K562 (cell line): ENCODE data around the gene NCOA1. TPM values are rescaled to one million over a fixed set of nuclear protein-coding genes. Genes with fewer than 3 reads are reported as not detected.

Source experiments
- ATAC-seq: fragments of 200-7000 bp; cut with Tn5 transposase; 3 replicates; pipeline ENCODE4 v1.9.1; 2020; ENCODE audit warnings: moderate library complexity
- BruUV-seq: library from RNA; stranded (reverse); fragments of 400-500 nt; replicated peaks from 2 replicates; lab custom pipeline; 2021; lab: Mats Ljungman, UMichigan
- CTCF ChIA-PET: fragments of 300-600 bp; formaldehyde crosslinking; extraction: SDS; loops from one replicate; lab custom pipeline; 2021; ENCODE audit warnings: low intra/inter-chr PET ratio; lab: Yijun Ruan, JAX
- POLR2A ChIA-PET: fragments of 300-600, 350-650 bp; sonication (Branson Sonifier 250); formaldehyde crosslinking; extraction: SDS; loops from one replicate; lab custom pipeline; 2021; ENCODE audit warnings: antibody characterized with exemption, inconsistent platforms; lab: Yijun Ruan, JAX
- DNase-seq, 4 experiments: peaks; one replicate each; pipeline versions ENCODE4 v3.0.0 to v3.0.0-alpha.2; 2011 to 2018; ENCODE audit warnings: low spot score in 3 of 4, mixed read lengths in 3 of 4; ENCODE audit errors: extremely low read depth in 1 of 4
- FAIRE-seq: peaks from 2 replicates; lab custom pipeline; 2011; peaks lifted over from hg19 to GRCh38; lab: Jason Lieb, UNC
- H2AFZ ChIP-seq: 2 replicates; pipeline ENCODE4 v1.6.0; 2011; ENCODE audit warnings: low read depth, low read length, control low read depth, inconsistent platforms
- H3K27ac ChIP-seq: fragments of 200-600 bp; 3 replicates; pipeline ENCODE4 v1.8.0; 2011; ENCODE audit warnings: low read depth, mild to moderate bottlenecking, control low read depth, inconsistent platforms, low read length, moderate library complexity, mixed read lengths; ENCODE audit errors: extremely low read depth
- H3K27me3 ChIP-seq, 2 experiments: fragments of 300-600 bp in 1 of 2; 2 replicates in 1 of 2; 3 replicates in 1 of 2; pipeline versions ENCODE4 v1.6.0 to v1.8.0; 2011; ENCODE audit warnings: inconsistent platforms in 2 of 2, low read length in 2 of 2, mild to moderate bottlenecking in 1 of 2, mixed read lengths in 1 of 2, moderate library complexity in 1 of 2; ENCODE audit not compliant: control insufficient read depth in 2 of 2, insufficient read depth in 2 of 2
- H3K36me3 ChIP-seq: fragments of 300-600 bp; 3 replicates; pipeline ENCODE4 v1.8.0; 2011; ENCODE audit warnings: mild to moderate bottlenecking, low read length, inconsistent platforms; ENCODE audit not compliant: control insufficient read depth, insufficient read depth
- H3K4me1 ChIP-seq, 2 experiments: fragments of 200-600 bp in 1 of 2; replicated peaks in 1 of 2; 2 replicates in 1 of 2; 3 replicates in 1 of 2; pipeline versions ENCODE4 v1.5.1 to v1.8.0; 2011; ENCODE audit warnings: inconsistent platforms in 2 of 2, low read length in 2 of 2, mild to moderate bottlenecking in 1 of 2, mixed read lengths in 1 of 2, moderate library complexity in 1 of 2; ENCODE audit not compliant: control insufficient read depth in 2 of 2, insufficient read depth in 2 of 2
- H3K4me2 ChIP-seq: 2 replicates; pipeline ENCODE4 v1.6.1; 2011; ENCODE audit warnings: low read length, control low read depth, inconsistent platforms, mixed read lengths; ENCODE audit not compliant: insufficient read depth
- H3K4me3 ChIP-seq: fragments of 200-600 bp; sonication (generic), shearing (Covaris generic); 2 replicates; pipeline ENCODE4 v1.5.1; 2016; ENCODE audit warnings: control low read depth, inconsistent platforms
- H3K79me2 ChIP-seq: fragments of 200-600 bp; 3 replicates; pipeline ENCODE4 v1.8.0; 2011; ENCODE audit warnings: low read length, inconsistent platforms; ENCODE audit not compliant: control insufficient read depth, insufficient read depth
- H3K9ac ChIP-seq, 2 experiments: 2 replicates each; pipeline versions ENCODE4 v1.6.0 to v1.6.1; 2011; ENCODE audit warnings: low read depth in 2 of 2, low read length in 2 of 2, control low read depth in 1 of 2, inconsistent platforms in 1 of 2, mild to moderate bottlenecking in 1 of 2, mixed read lengths in 1 of 2; ENCODE audit not compliant: insufficient read depth in 1 of 2
- H3K9me1 ChIP-seq: one replicate; pipeline ENCODE4 v1.6.0; 2011; ENCODE audit warnings: inconsistent platforms, mild to moderate bottlenecking, low read length, moderate library complexity; ENCODE audit not compliant: control insufficient read depth, insufficient read depth
- H3K9me3 ChIP-seq: replicated peaks from 2 replicates; pipeline ENCODE4 v1.5.1; 2011; ENCODE audit warnings: low read depth, low read length, inconsistent platforms; ENCODE audit not compliant: control insufficient read depth, insufficient read depth
- H4K20me1 ChIP-seq: replicated peaks from 2 replicates; pipeline ENCODE4 v1.6.1; 2011; ENCODE audit warnings: low read length, inconsistent platforms, mixed read lengths; ENCODE audit not compliant: control insufficient read depth, insufficient read depth
- FUS ChIP-seq: fragments of 200-400 bp; formaldehyde crosslinking; optimal IDR thresholded peaks from 2 replicates; pipeline ENCODE3; 2017; ENCODE audit warnings: low read depth, low read length
- MXI1 ChIP-seq: IDR thresholded peaks from 2 replicates; pipeline ENCODE4 v1.6.1; 2011; ENCODE audit warnings: low read depth, mild to moderate bottlenecking, improper control_type of control experiment, low read length
- NCOA1 ChIP-seq: fragments of 450-650 bp; IDR thresholded peaks from 2 replicates; pipeline ENCODE4 v1.6.1; 2016; ENCODE audit warnings: low read depth
- PHTF2 ChIP-seq: fragments of 250-450 bp; sonication (Bioruptor Pico); IDR thresholded peaks from 2 replicates; pipeline ENCODE4 v1.5.0; 2021; ENCODE audit warnings: mild to moderate bottlenecking
- PML ChIP-seq: IDR thresholded peaks from 2 replicates; pipeline ENCODE4 v1.6.1; 2012; ENCODE audit warnings: low read length, inconsistent platforms
- RBM25 ChIP-seq: fragments of 200-400 bp; formaldehyde crosslinking; IDR thresholded peaks from 2 replicates; pipeline ENCODE4 v1.6.1; 2018; ENCODE audit warnings: low read length, low read depth, moderate library complexity; ENCODE audit not compliant: severe bottlenecking
- STAT5B ChIP-seq: fragments of 250-450 bp; sonication (Bioruptor Pico); IDR thresholded peaks from 2 replicates; pipeline ENCODE4 v1.8.0; 2021; ENCODE audit warnings: mild to moderate bottlenecking, inconsistent platforms
- ZNF146 ChIP-seq: IDR thresholded peaks from one replicate; pipeline ENCODE4 v1.6.1; 2018; ENCODE audit warnings: missing compliant biosample characterization; ENCODE audit not compliant: unreplicated experiment
- ZNF311 ChIP-seq: fragments of 250-450 bp; sonication (Bioruptor Pico); IDR thresholded peaks from 2 replicates; pipeline ENCODE4 v1.4.0; 2020; ENCODE audit warnings: mild to moderate bottlenecking, moderate library complexity
- ZNF778 ChIP-seq: fragments of 450-650 bp; formaldehyde crosslinking; IDR thresholded peaks from 2 replicates; pipeline ENCODE4 v1.4.0; 2020; ENCODE audit warnings: mild to moderate bottlenecking, moderate library complexity
- WGBS: fragments of 100-300 bp; shearing (Covaris generic); methylation state at CpG from one replicate; pipeline ENCODE4 v1.1.6; 2016; ENCODE audit warnings: low coverage, mixed read lengths; ENCODE audit not compliant: insufficient coverage; ENCODE audit errors: missing lambda C conversion rate; 5-methylcytosine and 5-hydroxymethylcytosine counted together
- in situ Hi-C: fragments of 300-500 bp; cut with MboI; formaldehyde crosslinking; loops from 4 replicates; pipeline ENCODE4 v1.15.0; 2018; ENCODE audit warnings: inconsistent platforms, mixed read lengths
- intact Hi-C: fragments of 100-400 bp; cut with micrococcal nuclease; formaldehyde crosslinking; loops from 2 replicates; pipeline ENCODE4 v1.14.2; 2022
- polyA plus RNA-seq, 8 experiments: library from polyadenylated mRNA; depleted of rRNA in 4 of 8; stranded (reverse) in 5 of 8; unstranded in 3 of 8; fragments of >200 nt; fragmentation: Nextera tagmentation in 2 of 8; fragmentation: Illumina TruSeq in 1 of 8; extraction: Ambion mirVana in 2 of 8; extraction: Trizol in 1 of 8; gene quantifications; 2 replicates each; pipeline versions ENCODE4 v1.2.1 to v1.2.3, GENCODE V29; 2011 to 2014; ENCODE audit warnings: inconsistent platforms in 1 of 8, missing spikeins in 1 of 8
- total RNA-seq, 7 experiments: library from RNA; depleted of rRNA in 6 of 7; stranded (reverse); fragments of >200 nt in 6 of 7; fragmentation: Illumina TruSeq in 2 of 7; extraction: Trizol in 2 of 7; gene quantifications; 2 replicates each; pipeline versions ENCODE4 v1.2.1 to v1.2.3, GENCODE V29; 2011 to 2021; ENCODE audit warnings: low replicate concordance in 1 of 7
- TF ChIP-seq, protein P1 (sequence below): fragments of 250-450 bp; sonication (Bioruptor Pico); IDR thresholded peaks from 2 replicates; pipeline ENCODE4 v1.5.0; 2020; ENCODE audit warnings: mild to moderate bottlenecking

Gene NCOA1
- total and polyA plus RNA-seq, 9 of the 15 experiments (the other 6 are each of a cell fraction or from before 2014, with no cell fraction given): 4.9 to 25.7 (median 17.0) TPM

DNA sequence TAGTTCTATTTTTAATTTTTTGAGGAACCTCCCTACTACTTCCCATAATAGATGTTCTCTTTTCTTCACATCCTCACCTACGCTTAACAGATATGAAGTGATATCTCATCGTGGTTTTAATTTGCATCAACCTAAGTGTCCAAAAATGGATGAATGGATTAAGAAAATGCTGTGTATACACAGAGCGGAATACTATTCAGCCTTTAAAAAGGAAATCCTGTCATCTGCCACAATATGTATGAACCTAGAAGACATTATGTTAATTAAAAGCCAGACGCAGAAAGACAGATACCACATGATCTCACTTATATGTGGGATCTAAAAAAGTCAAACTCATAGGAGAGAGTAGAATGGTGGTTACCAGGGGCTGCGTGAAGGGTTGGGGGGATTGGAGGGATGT is 189.1 kb downstream of the NCOA1 start:
- intact Hi-C loops: no loop called here
- Histone ChIP-seq H3K79me2 (no peaks in the 10 kb centered on the region), H4K20me1 (no peaks in the 10 kb centered on the region), H3K4me2 (no peak overlapping the region), H2AFZ (no peak overlapping the region), H3K4me1 (no peaks in the 10 kb centered on the region; a peak in 1 of 5 replicates), H3K27ac (no peak overlapping the region), H3K36me3 (no peaks in the 10 kb centered on the region; the same call in 2 of the 3 replicates), H3K4me3 (no peak overlapping the region), H3K27me3 (no peaks in the 10 kb centered on the region), H3K9me1 (no peaks in the 10 kb centered on the region), H3K9me3 (no peaks in the 10 kb centered on the region), H3K9ac (no peak overlapping the region)
- ATAC-seq (no peak), DNase-seq (no peak), FAIRE-seq (no peak)
- 88% methylated on average over 5 of the region's 5 CpGs for WGBS
- ChIA-PET POLR2A (no interaction called here), CTCF (no interaction called here)
- no TSS peak for BruUV-seq
- in situ Hi-C loops: no loop called here
- TF ChIP-seq RBM25 (peak; percentile 15), MXI1 (no peak), PHTF2 (CRISPR knock-in tag) (no peak), ZNF778 (CRISPR knock-in tag) (no peak), ZNF146 (CRISPR knock-in tag) (peak; percentile 72), NCOA1 (no peak), FUS (no peak), STAT5B (CRISPR knock-in tag) (no peak), ZNF311 (CRISPR knock-in tag) (no peak), PML (no peak)
- TF ChIP-seq, protein P1, sequence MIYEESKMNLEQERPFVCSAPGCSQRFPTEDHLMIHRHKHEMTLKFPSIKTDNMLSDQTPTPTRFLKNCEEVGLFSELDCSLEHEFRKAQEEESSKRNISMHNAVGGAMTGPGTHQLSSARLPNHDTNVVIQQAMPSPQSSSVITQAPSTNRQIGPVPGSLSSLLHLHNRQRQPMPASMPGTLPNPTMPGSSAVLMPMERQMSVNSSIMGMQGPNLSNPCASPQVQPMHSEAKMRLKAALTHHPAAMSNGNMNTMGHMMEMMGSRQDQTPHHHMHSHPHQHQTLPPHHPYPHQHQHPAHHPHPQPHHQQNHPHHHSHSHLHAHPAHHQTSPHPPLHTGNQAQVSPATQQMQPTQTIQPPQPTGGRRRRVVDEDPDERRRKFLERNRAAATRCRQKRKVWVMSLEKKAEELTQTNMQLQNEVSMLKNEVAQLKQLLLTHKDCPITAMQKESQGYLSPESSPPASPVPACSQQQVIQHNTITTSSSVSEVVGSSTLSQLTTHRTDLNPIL (CRISPR knock-in tag): no peak
